T-helper 9 cell (primary cell): ENCODE data around the gene IAPP.
"Not testable (repeated sequence)": the region's sequence is repeated elsewhere in the genome, so short reads cannot be mapped to it uniquely, and the experiment has no call there.

Source experiments
- DNase-seq: peaks from one replicate; pipeline ENCODE4 v3.0.0-alpha.2; 2020
- total RNA-seq, 2 donors: gene quantifications; one replicate each; lab custom pipeline; 2026; lab: John Stamatoyannopoulos, UW

The IAPP gene
- total RNA-seq, result 0 reads per million in 2 donors

GRCh38 chr12:21372602-21373001, at the start of gene IAPP:
IAPP (plus strand) TSS chr12:21372902; CDS start chr12:21373352, 450 bp downstream.
- no peak for DNase-seq

DNA sequence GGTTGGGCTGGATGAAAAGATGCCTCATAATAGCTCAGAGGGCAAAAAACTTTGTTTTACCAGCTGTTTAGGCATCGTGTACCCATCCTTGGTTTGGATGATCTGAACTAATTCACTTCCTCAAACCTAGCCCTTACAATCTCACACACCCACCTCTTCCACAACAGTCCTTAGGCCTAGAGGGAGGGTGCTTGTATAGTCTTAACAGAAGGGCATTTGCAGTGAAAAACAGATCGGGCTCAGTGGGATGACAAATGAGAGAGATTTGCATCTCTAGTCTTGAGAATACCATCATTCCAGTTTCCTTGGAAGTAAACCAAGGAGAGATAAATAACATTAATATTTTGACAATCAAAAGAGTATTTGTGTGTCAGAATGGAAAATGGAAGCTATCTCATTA, 49.0 kb upstream of the IAPP start:
- no peak for DNase-seq

DNA sequence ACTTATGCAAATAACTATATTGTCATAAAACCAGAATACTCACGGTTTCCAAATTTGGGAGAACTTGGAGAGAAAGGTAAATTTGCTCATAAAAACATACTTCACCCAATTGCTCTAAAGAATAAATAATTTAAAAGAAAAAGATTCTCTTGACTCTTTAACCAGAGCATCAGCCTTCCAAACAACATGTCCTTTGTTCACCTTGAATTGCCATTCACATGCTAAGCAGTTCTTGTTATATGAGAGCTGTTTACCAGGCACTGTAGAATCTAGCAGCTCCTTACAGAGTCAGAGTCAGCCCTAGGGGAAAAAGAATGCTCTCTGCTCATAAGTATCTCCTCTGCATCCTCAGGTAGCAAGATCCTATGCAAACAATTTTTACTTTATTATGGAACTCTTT, 48.2 kb upstream of the IAPP start:
- no peak for DNase-seq

DNA sequence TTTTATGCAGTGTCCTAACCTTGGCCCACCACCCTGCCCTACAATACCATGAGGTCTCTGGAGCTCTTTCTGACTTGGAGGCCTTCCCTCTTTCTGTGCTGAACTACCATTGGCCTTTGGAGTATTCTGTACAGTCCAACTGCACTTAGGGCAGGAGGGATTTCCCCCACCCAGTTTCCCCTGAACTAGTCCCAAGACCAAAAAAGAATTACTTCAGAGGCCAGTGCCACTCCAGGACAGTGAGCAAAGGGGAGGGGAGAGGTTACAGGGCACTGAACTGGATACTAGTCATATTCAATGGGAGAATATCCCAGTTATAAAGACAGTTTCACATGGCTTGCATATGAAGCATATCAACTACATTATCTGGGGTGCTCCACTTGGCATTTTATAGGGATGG, 44.1 kb upstream of the IAPP start:
- DNase-seq, result no peak

DNA sequence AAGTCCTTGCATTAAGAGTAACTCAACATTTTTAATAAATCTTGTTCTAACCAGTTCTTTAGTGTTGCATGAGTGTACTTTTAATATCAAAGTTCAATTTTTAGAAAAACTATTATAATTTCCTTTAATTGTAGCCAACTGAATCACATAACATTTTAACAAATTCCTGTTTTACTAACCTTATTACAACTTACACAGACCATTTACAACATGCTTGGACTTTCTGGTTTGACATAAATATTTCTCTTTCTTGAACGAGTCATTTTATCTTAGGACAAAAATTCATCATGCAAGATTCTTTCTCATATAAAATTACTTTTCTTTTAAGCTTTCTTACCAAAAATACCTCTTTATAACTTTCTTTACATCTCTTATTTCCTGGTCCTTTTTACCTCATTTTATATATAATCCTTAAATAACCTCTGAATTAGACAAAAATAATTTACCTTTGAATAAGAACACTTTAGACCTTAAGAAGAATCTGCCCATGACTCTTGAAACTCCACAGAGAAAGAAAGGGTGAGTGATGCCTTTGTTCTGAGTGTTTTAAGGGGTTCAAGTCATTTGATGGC, 41.9 kb upstream of the IAPP start:
- no peak for DNase-seq

DNA sequence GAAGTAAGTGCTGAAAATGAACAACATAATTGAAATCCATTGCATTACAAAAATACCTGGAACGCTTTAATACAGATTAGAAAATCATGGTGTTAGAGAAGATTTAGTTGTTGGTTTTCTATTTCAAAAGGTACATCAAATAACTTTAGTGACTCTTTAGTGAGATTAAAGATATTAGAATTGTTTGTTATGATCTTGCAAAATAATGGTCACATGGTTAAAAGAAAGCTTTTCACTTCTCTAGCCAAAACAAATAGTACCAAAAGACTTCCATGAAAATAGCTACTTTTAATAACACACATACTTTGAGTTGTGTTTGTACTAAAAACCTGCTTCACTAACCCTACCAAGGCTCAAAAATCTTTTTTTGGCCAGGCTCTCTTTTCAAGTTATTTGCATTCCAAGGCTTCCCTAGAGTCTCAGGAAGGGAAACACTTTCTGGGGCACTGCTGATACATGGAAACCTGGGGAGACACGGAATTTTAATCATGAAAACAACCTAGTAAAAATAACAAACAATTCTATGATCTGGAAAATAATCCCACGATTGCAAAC, 37.9 kb upstream of the IAPP start, which contains the start of gene SLCO1A2:
TSS of gene SLCO1A2 (minus strand) at position 147 of the 555 bp plus-strand sequence. CDS start 270 bp downstream, outside the sequence.
- no peak for DNase-seq

- no peak for DNase-seq
Observed at GRCh38 chr12:21336656-21337055, 36.0 kb upstream of the IAPP start.

DNA sequence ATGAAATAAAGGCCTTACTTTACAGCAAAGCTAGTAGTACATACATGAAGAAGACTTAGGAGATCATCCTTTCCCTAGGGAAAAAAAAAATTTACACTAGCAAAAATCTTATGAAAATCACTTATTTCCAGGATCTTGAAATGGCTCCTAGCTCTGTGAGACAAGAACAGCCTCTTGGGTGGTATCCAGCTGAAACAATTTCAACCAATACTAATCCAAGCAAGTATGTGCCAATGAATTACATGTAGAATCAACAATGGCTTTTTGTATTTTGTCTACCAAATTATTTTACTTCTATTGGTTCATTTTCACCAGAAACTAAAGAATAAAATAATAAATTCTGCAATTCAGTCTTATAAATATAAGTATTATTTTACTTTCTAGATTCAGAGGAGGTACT, 35.2 kb upstream of the IAPP start:
- DNase-seq, result no peak

- DNase-seq, result no peak
Observed at GRCh38 chr12:21337959-21338744, 34.5 kb upstream of the IAPP start.

DNA sequence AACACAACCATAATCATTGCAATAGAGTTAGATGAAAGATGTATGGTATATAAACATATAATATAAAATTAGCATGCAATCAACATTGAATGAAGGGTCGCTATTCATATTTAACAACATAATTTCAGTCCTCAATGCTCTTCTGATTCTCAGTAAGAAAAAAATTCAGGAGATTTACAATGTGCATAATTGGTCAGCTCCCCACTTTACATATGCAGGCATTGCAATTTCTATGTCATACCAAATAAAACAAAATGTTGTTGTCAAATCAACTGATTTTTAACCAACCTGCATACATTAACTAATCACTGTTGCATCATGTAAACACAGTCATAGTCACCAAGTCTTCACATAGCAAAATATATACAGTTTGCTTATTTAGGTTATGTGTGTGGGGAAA, 32.8 kb upstream of the IAPP start:
- DNase-seq, result no peak

- DNase-seq, result no peak
Observed at GRCh38 chr12:21340403-21340802, 32.3 kb upstream of the IAPP start.

DNA sequence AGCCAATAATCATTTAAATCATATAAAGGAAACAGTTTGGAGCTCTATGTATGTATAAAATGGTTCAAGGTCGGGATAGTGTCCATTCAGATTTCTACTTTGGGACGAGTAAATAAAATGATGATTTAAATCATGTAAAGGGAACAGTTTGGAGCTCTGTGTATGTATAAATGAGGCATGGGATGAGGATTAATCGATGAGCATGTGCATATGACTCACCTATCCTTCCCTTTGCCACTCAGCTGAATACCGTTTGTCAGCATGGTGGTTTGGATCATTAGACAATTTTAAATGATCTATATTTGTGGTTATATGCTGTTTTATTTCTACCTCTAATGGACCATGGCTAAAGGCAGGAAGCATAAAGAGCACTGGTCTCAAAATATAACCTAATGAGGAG, 30.9 kb upstream of the IAPP start:
- DNase-seq, result no peak

- DNase-seq, result no peak
Observed at GRCh38 chr12:21343636-21344035, 29.1 kb upstream of the IAPP start.

DNA sequence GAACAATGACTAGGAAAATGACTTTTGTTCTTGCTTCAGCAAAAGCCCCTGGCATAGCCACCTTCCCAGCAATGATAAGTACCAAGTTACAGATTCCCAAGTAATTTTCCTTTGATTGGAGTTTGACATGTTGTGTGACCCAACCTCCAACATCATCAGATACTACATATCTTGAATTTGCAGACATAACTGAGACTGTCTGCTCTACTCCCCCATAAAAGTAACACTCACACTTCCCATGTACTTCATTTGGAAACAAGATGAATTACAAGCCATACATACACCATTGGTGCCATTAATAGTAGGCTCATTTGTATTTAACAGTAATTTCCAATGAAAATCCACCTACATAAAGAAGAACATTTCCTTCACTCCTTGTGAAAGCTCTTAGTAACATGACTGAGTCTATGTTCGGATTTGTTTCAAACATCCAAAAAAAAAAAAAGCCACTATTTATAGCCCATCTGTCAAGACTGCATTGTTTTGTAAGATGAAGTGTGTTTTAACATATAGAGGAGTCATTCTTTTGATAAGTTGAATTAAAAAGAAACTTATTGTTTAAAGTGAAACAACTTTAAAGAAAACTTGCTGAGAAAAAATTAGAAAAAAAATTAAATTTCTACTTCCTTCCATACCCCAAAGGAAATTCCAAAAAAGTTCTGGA, 26.0 kb upstream of the IAPP start:
- no peak for DNase-seq

GRCh38 chr12:21350975-21351374, 21.7 kb upstream of the IAPP start:
- no peak for DNase-seq

DNA sequence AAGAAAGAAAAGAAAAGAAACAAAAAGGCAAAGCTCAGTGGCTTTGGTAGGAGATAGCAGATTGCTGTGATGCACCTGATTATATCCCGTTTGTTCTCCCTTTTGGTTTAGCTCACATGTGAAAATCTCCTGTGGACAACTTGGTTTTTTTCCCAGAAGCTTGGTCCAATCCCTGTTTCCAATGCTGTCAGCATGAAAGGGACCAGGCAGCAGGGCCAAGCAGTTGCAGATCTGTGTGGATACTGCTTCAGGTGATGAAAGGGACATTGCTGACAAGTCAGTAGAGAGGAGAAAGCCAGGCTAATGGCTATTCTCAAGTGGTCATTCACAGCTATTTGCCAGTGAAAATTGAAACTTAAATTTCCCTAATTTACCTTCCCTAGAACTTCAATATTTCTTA, 19.2 kb upstream of the IAPP start:
- no peak for DNase-seq

DNA sequence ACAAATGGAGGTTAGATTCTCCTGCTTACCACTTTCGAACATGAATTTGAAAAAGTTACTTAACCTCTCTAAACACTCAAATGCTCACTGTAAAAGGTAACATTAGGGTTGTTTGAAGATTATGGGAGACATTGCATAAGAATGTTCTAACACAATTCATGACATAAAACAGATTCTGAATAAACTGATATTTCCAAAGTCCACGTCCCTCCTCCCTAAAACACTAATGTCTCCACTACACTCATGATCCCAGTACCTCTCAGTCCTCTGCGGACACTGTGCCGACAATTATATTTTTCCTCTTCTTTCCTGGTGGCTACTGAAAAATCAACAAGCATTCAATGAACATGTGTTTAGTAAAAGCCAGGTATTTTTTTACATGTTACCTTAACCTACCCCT, 18.8 kb upstream of the IAPP start:
- no peak for DNase-seq

DNA sequence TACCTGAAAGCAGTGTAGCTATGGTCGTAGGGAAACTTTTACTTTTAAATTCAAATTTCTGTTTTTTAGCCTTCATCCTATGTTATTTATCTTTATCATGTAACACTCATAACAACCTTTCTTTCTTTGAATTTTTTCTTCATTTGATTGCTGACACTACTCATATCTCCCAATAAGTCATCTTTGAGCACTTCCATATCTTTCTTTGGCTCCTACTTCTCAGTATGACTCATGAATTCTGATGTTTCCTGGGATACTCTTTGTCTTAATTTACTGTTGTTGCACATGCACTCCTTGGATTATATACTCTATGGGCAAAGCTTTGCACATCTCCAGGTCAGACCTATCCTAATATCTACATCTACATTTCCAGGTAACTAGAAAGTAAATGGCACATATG, 18.1 kb upstream of the IAPP start:
- DNase-seq, result no peak

GRCh38 chr12:21360632-21361031, 12.1 kb upstream of the IAPP start:
- DNase-seq, result not testable (repeated sequence)

GRCh38 chr12:21369141-21369980, 3.3 kb upstream of the IAPP start:
- DNase-seq, result no peak

GRCh38 chr12:21370845-21371449, 1.8 kb upstream of the IAPP start:
- no peak for DNase-seq

- DNase-seq, result no peak
Observed at GRCh38 chr12:21379218-21379617, 6.5 kb downstream of the IAPP start.
